Stimulated activated CD4-positive, alpha-beta T cell treated with anti-CD3 and anti-CD28 coated beads, TNF-alpha, amount 100 ng/mL, for 24 hours (primary cell): ENCODE measurements around the gene PID1.
"Not testable (repeated sequence)": the region's sequence is repeated elsewhere in the genome, so short reads cannot be mapped to it uniquely, and the experiment has no call there.

ENCODE experiments used
- DNase-seq, 3 experiments: peaks; one replicate each; pipeline ENCODE4 v3.0.0-alpha.2; 2020; ENCODE audit warnings: low read depth in 3 of 3

Gene PID1

GRCh38 chr2:229111744-229112143 is 159.3 kb downstream of the PID1 start:
- no peak for DNase-seq

- no peak for DNase-seq
Observed at GRCh38 chr2:229109195-229109594, 161.9 kb downstream of the PID1 start.

- DNase-seq = no peak
Observed at GRCh38 chr2:229107601-229108000, 163.5 kb downstream of the PID1 start.

GRCh38 chr2:229104974-229105387 is 166.1 kb downstream of the PID1 start:
- no peak for DNase-seq

- no peak for DNase-seq
Observed at GRCh38 chr2:229104025-229104424, 167.1 kb downstream of the PID1 start.

- DNase-seq = no peak
Observed at GRCh38 chr2:229101314-229101713, 169.8 kb downstream of the PID1 start.

- DNase-seq = no peak
Observed at GRCh38 chr2:229099231-229099630, 171.9 kb downstream of the PID1 start.

GRCh38 chr2:229098801-229099200 is 172.3 kb downstream of the PID1 start:
- DNase-seq = no peak

GRCh38 chr2:229096409-229097066 is 174.5 kb downstream of the PID1 start:
- DNase-seq = no peak

GRCh38 chr2:229095472-229095871 is 175.6 kb downstream of the PID1 start:
- DNase-seq = no peak

- DNase-seq = no peak
Observed at GRCh38 chr2:229090225-229090624, 180.9 kb downstream of the PID1 start.

- DNase-seq = no peak
Observed at GRCh38 chr2:229089776-229090175, 181.3 kb downstream of the PID1 start.

GRCh38 chr2:229088966-229089700 is 182.0 kb downstream of the PID1 start:
- no peak for DNase-seq

- DNase-seq = no peak
Observed at GRCh38 chr2:229088517-229088913, 182.6 kb downstream of the PID1 start.

- DNase-seq = no peak
Observed at GRCh38 chr2:229087843-229088516, 183.1 kb downstream of the PID1 start.

GRCh38 chr2:229087267-229087666 is 183.8 kb downstream of the PID1 start:
- no peak for DNase-seq

- DNase-seq = no peak
Observed at GRCh38 chr2:229085439-229085838, 185.6 kb downstream of the PID1 start.

- no peak for DNase-seq
Observed at GRCh38 chr2:229084447-229084846, 186.6 kb downstream of the PID1 start.

GRCh38 chr2:229083606-229084340 is 187.3 kb downstream of the PID1 start:
- DNase-seq = no peak

GRCh38 chr2:229081411-229081810 is 189.7 kb downstream of the PID1 start:
- no peak for DNase-seq

GRCh38 chr2:229080172-229080571 is 190.9 kb downstream of the PID1 start:
- DNase-seq = no peak

- not testable (repeated sequence) for DNase-seq
Observed at GRCh38 chr2:229076886-229077285, 194.2 kb downstream of the PID1 start.
